SK-N-SH treated with all-trans-retinoic acid at 6 μM for 48 hours (cell line): Measurements from ENCODE around the gene PCDHGA1.

Experiments used
- ARNTL ChIP-seq: fragments of 450-650 bp; formaldehyde crosslinking; IDR thresholded peaks from 2 replicates; pipeline ENCODE4 v1.5.0; 2020; ENCODE audit warnings: low read depth, mild to moderate bottlenecking, moderate library complexity, borderline replicate concordance
- CREB5 ChIP-seq: fragments of 250-450 bp; sonication (Bioruptor Pico); IDR thresholded peaks from 2 replicates; pipeline ENCODE4 v1.5.1; 2020; ENCODE audit warnings: low read depth, mild to moderate bottlenecking, moderate library complexity
- CSDC2 ChIP-seq: fragments of 250-450 bp; sonication (Bioruptor Pico); IDR thresholded peaks from 2 replicates; pipeline ENCODE4 v1.5.0; 2020; ENCODE audit warnings: mild to moderate bottlenecking, moderate library complexity
- ISL1 ChIP-seq: fragments of 250-450 bp; sonication (Bioruptor Pico); IDR thresholded peaks from 2 replicates; pipeline ENCODE4 v2.1.2; 2022; ENCODE audit warnings: mild to moderate bottlenecking, moderate library complexity
- OSR1 ChIP-seq: fragments of 250-450 bp; sonication (Bioruptor Pico); IDR thresholded peaks from 2 replicates; pipeline ENCODE4 v1.8.0; 2022; ENCODE audit warnings: moderate library complexity, mild to moderate bottlenecking, inconsistent platforms
- RARB ChIP-seq: fragments of 250-450 bp; sonication (Bioruptor Pico); IDR thresholded peaks from 2 replicates; pipeline ENCODE4 v1.8.0; 2021; ENCODE audit warnings: mild to moderate bottlenecking, moderate library complexity
- SNAI2 ChIP-seq: fragments of 250-450 bp; sonication (Bioruptor Pico); IDR thresholded peaks from 2 replicates; pipeline ENCODE4 v1.5.0; 2020; ENCODE audit warnings: mild to moderate bottlenecking, moderate library complexity
- TCF4 ChIP-seq: fragments of 250-450 bp; sonication (Bioruptor Pico); IDR thresholded peaks from 2 replicates; pipeline ENCODE4 v1.8.0; 2021; ENCODE audit warnings: mild to moderate bottlenecking, moderate library complexity, borderline replicate concordance
- ZC3H10 ChIP-seq: fragments of 250-450 bp; sonication (Bioruptor Pico); IDR thresholded peaks from 2 replicates; pipeline ENCODE4 v1.5.1; 2021; ENCODE audit warnings: mild to moderate bottlenecking, moderate library complexity
- ZFP30 ChIP-seq: fragments of 450-650 bp; formaldehyde crosslinking; IDR thresholded peaks from 2 replicates; pipeline ENCODE4 v1.5.0; 2022; ENCODE audit warnings: mild to moderate bottlenecking, moderate library complexity
- ZNF565 ChIP-seq: fragments of 450-650 bp; formaldehyde crosslinking; conservative IDR thresholded peaks from 2 replicates; pipeline ENCODE4 v1.5.0; 2020; ENCODE audit warnings: low read depth, mild to moderate bottlenecking, moderate library complexity
- ZNF70 ChIP-seq: fragments of 450-650 bp; formaldehyde crosslinking; IDR thresholded peaks from 2 replicates; pipeline ENCODE4 v1.5.0; 2020; ENCODE audit warnings: mild to moderate bottlenecking, moderate library complexity
- TF ChIP-seq, protein P1 (sequence below): fragments of 250-450 bp; sonication (Bioruptor Pico); IDR thresholded peaks from 2 replicates; pipeline ENCODE4 v1.8.0; 2021; ENCODE audit warnings: low read depth, mild to moderate bottlenecking, moderate library complexity, borderline replicate concordance
- TF ChIP-seq, protein P2 (sequence below): fragments of 250-450 bp; sonication (Bioruptor Pico); IDR thresholded peaks from 2 replicates; pipeline ENCODE4 v1.8.0; 2020; ENCODE audit warnings: mild to moderate bottlenecking, moderate library complexity, borderline replicate concordance

- TF ChIP-seq, protein P1, sequence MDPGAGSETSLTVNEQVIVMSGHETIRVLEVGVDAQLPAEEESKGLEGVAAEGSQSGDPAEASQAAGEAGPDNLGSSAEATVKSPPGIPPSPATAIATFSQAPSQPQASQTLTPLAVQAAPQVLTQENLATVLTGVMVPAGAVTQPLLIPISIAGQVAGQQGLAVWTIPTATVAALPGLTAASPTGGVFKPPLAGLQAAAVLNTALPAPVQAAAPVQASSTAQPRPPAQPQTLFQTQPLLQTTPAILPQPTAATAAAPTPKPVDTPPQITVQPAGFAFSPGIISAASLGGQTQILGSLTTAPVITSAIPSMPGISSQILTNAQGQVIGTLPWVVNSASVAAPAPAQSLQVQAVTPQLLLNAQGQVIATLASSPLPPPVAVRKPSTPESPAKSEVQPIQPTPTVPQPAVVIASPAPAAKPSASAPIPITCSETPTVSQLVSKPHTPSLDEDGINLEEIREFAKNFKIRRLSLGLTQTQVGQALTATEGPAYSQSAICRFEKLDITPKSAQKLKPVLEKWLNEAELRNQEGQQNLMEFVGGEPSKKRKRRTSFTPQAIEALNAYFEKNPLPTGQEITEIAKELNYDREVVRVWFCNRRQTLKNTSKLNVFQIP: no peak
- TF ChIP-seq OSR1 (CRISPR knock-in tag): no peak
- TF ChIP-seq SNAI2 (CRISPR knock-in tag): no peak
- TF ChIP-seq, protein P2, sequence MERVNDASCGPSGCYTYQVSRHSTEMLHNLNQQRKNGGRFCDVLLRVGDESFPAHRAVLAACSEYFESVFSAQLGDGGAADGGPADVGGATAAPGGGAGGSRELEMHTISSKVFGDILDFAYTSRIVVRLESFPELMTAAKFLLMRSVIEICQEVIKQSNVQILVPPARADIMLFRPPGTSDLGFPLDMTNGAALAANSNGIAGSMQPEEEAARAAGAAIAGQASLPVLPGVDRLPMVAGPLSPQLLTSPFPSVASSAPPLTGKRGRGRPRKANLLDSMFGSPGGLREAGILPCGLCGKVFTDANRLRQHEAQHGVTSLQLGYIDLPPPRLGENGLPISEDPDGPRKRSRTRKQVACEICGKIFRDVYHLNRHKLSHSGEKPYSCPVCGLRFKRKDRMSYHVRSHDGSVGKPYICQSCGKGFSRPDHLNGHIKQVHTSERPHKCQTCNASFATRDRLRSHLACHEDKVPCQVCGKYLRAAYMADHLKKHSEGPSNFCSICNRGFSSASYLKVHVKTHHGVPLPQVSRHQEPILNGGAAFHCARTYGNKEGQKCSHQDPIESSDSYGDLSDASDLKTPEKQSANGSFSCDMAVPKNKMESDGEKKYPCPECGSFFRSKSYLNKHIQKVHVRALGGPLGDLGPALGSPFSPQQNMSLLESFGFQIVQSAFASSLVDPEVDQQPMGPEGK (CRISPR knock-in tag): no peak
- no peak for TF ChIP-seq TCF4
- TF ChIP-seq CREB5 (CRISPR knock-in tag): no peak
- TF ChIP-seq ISL1 (CRISPR knock-in tag): no peak
- no peak for TF ChIP-seq ZNF70 (CRISPR knock-in tag)
- TF ChIP-seq ARNTL (CRISPR knock-in tag): no peak
- no peak for TF ChIP-seq CSDC2 (CRISPR knock-in tag)
- TF ChIP-seq ZFP30: no peak
- TF ChIP-seq ZNF565: no peak
- no peak for TF ChIP-seq ZC3H10 (CRISPR knock-in tag)
- no peak for TF ChIP-seq RARB
These were observed 19.8 kb downstream of the PCDHGA1 start, which contains the start of gene PCDHGB1 for GRCh38 chr5:141349917-141350619.
